Ectodermal cell (in vitro differentiated cells): ENCODE data around the gene PKD2.

ENCODE experiments used
- H3K27ac ChIP-seq: 2 replicates; pipeline ENCODE4 v1.7.0; 2013; ENCODE audit warnings: mild to moderate bottlenecking, low read depth, low read length; ENCODE audit not compliant: insufficient read depth, poor library complexity, severe bottlenecking
- H3K27me3 ChIP-seq: 2 replicates; pipeline ENCODE4 v1.7.0; 2013; ENCODE audit warnings: mild to moderate bottlenecking, low read length; ENCODE audit not compliant: insufficient read depth, control insufficient read depth, poor library complexity, severe bottlenecking
- H3K36me3 ChIP-seq: one replicate; pipeline ENCODE4 v1.7.0; 2013; ENCODE audit warnings: low read length; ENCODE audit not compliant: control insufficient read depth, insufficient read depth
- H3K4me1 ChIP-seq: one replicate; pipeline ENCODE4 v1.7.0; 2013; ENCODE audit warnings: low read length; ENCODE audit not compliant: control insufficient read depth, insufficient read depth
- H3K4me3 ChIP-seq: 2 replicates; pipeline ENCODE4 v1.7.0; 2013; ENCODE audit warnings: low read depth, low read length, control low read depth; ENCODE audit not compliant: insufficient read depth
- H3K9me3 ChIP-seq: 2 replicates; pipeline ENCODE4 v1.7.0; 2013; ENCODE audit warnings: mild to moderate bottlenecking, low read length, moderate library complexity; ENCODE audit not compliant: control insufficient read depth
- WGBS, 2 experiments: methylation state at CpG; one replicate each; pipeline ENCODE4 v1.1.7; 2013; ENCODE audit warnings: missing lambda C conversion rate in 2 of 2; 5-methylcytosine and 5-hydroxymethylcytosine counted together

The PKD2 gene

DNA sequence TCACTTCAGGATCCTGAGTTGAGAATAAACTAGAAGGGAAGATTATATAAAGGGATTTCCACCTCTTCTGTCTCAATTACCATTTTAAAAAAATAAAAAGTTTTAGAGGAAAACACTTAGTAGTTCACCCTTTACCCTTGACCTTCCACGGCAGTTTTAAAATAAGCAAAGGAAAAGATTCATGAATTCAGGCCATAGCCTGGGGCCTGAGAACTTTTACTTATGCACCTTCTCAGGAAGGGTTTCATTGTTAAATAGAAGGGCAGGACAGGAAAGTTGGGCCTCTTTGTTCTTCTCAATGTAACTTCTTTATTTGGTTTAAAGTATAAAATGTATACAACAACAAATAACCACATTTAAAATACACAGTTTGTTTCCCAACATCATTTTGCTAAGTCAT lies 54.9 kb downstream of the PKD2 start:
- no peaks in the 10 kb centered on the region for H3K4me1 ChIP-seq
- H3K27me3 ChIP-seq = no peaks in the 10 kb centered on the region
- 88 to 100% methylated on average over 1 of the region's 1 CpG for WGBS, 2 experiments
- no peak overlapping the region for H3K4me3 ChIP-seq
- no peaks in the 10 kb centered on the region for H3K9me3 ChIP-seq
- peaks cover 23% of the 10 kb centered on the region for H3K36me3 ChIP-seq
- no peak overlapping the region for H3K27ac ChIP-seq

DNA sequence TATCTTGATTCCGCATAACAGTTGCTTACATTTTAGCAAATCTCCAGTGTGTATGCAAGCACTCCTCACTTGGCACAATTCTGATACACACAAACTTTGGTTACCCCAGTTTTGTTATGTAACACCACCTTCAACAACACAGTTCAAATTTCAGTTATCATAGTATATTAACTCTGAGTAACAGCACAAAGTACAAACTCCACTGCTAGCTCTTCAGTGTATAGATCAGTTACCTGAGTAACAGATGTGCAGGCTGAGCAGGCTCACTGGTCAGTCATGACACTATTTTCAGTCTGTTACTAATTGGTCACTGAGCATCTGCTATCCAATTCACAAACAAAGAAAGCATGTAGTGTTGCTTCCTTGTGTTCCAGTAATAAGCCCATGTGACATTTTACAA lies 55.4 kb downstream of the PKD2 start:
- no peaks in the 10 kb centered on the region for H3K9me3 ChIP-seq
- WGBS, 2 experiments = 96 to 100% methylated on average over 1 of the region's 1 CpG
- no peak overlapping the region for H3K27ac ChIP-seq
- no peaks in the 10 kb centered on the region for H3K27me3 ChIP-seq
- H3K36me3 ChIP-seq = peaks cover 24% of the 10 kb centered on the region
- H3K4me3 ChIP-seq = no peak overlapping the region
- no peaks in the 10 kb centered on the region for H3K4me1 ChIP-seq

DNA sequence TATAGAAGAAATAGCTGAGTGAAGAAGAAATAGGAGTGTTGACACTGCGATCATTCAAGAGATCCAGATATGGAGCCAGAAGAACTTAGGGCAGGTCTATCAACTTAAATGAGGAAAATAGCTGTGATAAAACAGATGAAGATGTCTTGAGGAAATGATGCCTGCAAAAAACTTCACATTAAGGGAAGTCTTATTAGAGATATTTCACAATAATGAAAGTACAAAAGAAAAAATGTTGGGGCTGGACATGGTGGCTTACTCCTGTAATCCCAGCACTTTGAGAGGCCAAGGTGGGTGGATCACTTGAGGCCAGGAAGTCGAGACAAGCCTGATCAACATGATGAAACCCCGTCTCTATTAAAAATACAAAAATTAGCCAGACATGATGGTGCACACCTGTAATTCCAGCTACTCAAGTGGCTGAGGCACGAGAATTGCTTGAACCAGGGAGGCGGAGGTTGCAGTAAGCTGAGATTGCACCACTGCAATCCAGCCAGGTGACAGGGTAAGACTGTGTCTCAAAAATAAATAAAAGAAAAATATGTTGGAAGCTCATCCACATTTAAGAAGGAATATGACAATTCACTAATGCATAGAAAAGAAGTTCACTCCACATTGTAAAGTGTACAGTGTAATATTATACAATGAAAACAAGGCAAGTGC lies 56.3 kb downstream of the PKD2 start:
- no peaks in the 10 kb centered on the region for H3K9me3 ChIP-seq
- H3K4me3 ChIP-seq = no peak overlapping the region
- H3K27me3 ChIP-seq = no peaks in the 10 kb centered on the region
- peaks cover 33% of the 10 kb centered on the region for H3K36me3 ChIP-seq
- H3K27ac ChIP-seq = no peak overlapping the region
- H3K4me1 ChIP-seq = no peaks in the 10 kb centered on the region
- WGBS, 2 experiments = 89 to 95% methylated on average over 5 of the region's 5 CpGs

DNA sequence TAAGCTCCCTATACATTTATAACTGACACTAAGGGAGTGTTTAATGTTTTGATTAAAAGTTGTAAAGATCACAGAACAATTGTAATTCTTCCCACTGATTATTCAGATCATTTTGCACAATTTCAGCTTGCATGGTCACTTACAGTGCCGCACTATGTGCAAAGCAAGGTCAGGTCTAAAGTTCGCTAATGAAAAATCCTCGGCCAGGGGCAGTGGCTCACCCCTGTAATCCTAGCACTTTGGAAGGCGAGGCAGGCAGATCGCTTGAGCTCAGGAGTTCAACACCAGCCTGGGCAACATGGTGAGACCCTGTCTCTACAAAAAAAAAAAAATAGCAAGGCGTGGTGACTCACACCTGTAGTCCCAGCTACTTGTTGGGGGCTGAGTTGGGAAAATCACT lies 57.0 kb downstream of the PKD2 start:
- Histone ChIP-seq H3K27ac (no peak overlapping the region), H3K4me1 (no peaks in the 10 kb centered on the region), H3K27me3 (no peaks in the 10 kb centered on the region), H3K9me3 (no peaks in the 10 kb centered on the region), H3K36me3 (peaks cover 36% of the 10 kb centered on the region), H3K4me3 (no peak overlapping the region)
- 89 to 92% methylated on average over 6 of the region's 6 CpGs for WGBS, 2 experiments

DNA sequence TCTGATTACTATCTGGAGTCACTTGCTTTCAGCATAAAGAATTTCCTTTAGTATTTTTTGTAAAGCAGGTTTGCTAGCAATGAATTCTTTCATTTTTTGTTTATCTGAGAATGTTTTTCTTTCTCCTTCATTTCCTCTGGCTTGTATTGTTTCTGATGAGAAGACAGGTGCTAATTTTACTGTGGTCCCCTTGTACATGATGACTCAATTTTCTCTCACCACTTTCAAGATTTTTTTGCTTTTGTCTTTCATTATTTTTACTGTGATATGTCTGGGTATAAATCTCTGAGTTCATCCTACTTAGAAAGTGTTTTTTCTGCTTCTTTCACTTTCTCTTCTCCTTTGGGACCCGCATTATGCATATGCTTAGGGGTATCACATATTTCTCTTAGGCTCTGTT lies 62.6 kb downstream of the PKD2 start:
- Histone ChIP-seq H3K36me3 (peaks cover 77% of the 10 kb centered on the region), H3K27ac (no peak overlapping the region), H3K4me1 (no peaks in the 10 kb centered on the region), H3K9me3 (no peaks in the 10 kb centered on the region), H3K27me3 (no peaks in the 10 kb centered on the region), H3K4me3 (no peak overlapping the region)
- 86 to 94% methylated on average over 1 of the region's 1 CpG for WGBS, 2 experiments

DNA sequence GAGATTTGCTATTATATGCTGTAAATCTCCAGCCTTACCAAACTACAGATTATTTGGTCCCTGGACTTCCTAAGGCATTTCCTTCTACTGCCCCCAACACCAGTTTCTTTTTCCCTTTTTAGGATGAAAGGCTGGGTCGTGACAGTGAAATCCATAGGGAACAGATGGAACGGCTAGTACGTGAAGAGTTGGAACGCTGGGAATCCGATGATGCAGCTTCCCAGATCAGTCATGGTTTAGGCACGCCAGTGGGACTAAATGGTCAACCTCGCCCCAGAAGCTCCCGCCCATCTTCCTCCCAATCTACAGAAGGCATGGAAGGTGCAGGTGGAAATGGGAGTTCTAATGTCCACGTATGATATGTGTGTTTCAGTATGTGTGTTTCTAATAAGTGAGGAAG lies 67.9 kb downstream of the PKD2 start:
- no peak overlapping the region for H3K27ac ChIP-seq

DNA sequence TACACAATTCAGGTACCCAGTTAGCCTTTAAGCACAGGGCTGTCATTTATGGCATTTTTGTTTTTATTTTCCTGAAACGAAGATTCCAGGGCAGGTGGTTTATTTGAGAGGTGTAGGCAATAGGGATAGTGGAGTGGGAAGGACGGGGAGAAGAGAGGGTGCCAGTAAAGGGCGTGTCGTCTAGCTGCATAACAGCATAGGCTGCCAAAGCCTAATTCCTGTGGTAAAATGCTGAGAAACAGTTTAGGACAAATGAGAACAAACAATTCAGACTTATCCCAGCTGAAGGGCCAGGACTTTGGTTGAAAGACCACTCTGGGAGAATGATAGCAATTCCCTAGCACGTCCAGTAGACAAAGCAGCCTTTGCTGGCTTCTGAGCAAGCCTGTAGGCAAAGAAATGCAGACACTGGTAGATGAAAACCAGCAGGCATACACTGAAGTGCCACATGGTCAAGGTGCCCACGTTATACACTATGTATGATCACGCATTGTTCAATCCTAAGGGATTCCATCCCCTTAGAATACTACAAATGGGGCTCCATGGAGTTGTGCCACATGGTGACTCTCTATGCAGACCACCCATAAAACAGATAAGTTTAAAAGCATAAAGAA lies 70.6 kb downstream of the PKD2 start:
- H3K4me3 ChIP-seq = no peak overlapping the region
- H3K27ac ChIP-seq = no peak overlapping the region
- WGBS, 2 experiments = 93 to 95% methylated on average over 7 of the region's 7 CpGs

More for the DNA sequence above, 67.9 kb downstream of the PKD2 start:
- WGBS, 2 experiments = 93 to 96% methylated on average over 9 of the region's 9 CpGs
- Histone ChIP-seq H3K4me1 (no peaks in the 10 kb centered on the region), H3K4me3 (no peak overlapping the region), H3K27me3 (no peaks in the 10 kb centered on the region), H3K9me3 (no peaks in the 10 kb centered on the region), H3K36me3 (peaks cover 46% of the 10 kb centered on the region)

DNA sequence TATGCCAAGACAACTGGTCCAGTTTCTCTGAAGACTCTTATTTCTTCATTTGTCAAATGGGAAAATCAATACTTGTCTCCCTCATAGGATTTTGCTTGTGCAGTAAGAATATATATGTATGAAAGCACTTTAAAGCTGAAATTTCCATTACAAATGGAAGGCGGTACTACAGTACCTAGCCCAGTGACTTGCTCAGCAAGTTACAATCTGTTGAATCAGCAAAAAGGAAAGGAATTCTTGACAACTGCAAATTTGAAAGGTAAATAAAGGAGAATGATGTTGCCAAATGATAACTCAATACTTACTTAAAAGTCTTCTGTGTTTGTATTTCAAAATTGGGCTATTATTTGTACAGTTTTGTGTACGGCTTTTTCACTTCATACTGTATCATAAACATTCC lies 71.1 kb downstream of the PKD2 start:
- no peaks in the 10 kb centered on the region for H3K4me1 ChIP-seq
- no peaks in the 10 kb centered on the region for H3K27me3 ChIP-seq
- H3K36me3 ChIP-seq = peaks cover 18% of the 10 kb centered on the region
- no peaks in the 10 kb centered on the region for H3K9me3 ChIP-seq
- H3K4me3 ChIP-seq = no peak overlapping the region
- H3K27ac ChIP-seq = no peak overlapping the region
- 100% methylated on average over 1 of the region's 2 CpGs for WGBS, 2 experiments

More for the DNA sequence above, 70.6 kb downstream of the PKD2 start:
- no peaks in the 10 kb centered on the region for H3K27me3 ChIP-seq
- no peaks in the 10 kb centered on the region for H3K9me3 ChIP-seq
- no peaks in the 10 kb centered on the region for H3K4me1 ChIP-seq
- H3K36me3 ChIP-seq = peaks cover 22% of the 10 kb centered on the region

DNA sequence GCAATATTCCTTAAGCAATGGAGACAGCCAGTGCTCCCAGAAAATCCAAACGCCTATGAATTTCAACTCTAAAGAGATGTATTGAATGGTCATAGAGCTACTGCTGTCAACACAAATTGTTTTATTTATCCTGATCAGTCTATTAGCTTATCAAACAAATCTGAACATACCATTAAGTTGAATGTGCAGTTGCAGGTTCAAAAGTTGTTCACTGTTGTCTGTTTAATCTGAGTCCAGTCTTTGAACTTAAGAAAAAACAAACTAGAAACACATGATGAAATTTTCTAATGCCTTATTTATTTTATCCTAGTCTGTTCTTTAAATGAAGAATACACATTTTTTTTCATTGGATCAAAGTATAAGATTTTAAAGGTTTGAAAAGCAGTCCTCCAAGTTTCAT lies 73.2 kb downstream of the PKD2 start:
- Histone ChIP-seq H3K27ac (no peak overlapping the region), H3K4me1 (no peaks in the 10 kb centered on the region), H3K27me3 (no peaks in the 10 kb centered on the region), H3K4me3 (no peak overlapping the region), H3K36me3 (peaks cover 3% of the 10 kb centered on the region), H3K9me3 (no peaks in the 10 kb centered on the region)
- WGBS, 2 experiments = 88 to 90% methylated on average over 1 of the region's 1 CpG

DNA sequence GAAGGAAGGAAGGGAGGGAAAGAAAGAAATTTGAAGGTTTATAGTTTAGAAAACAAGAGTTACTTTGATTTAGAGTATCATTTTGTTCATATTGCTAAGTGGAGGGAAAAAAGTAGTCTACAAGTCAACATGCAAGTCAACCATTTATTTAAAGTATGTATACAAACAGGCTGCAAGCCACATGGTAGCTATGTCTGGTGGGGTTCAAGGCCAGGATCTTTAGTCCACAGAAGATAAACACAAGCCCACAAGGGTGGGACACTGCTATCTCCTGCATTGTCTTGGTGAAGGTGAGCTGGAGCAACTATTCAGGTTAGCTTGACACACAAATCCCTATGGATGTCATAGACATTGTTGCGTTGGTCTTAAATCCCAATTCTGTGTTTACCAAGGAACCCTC lies 79.6 kb downstream of the PKD2 start:
- no peaks in the 10 kb centered on the region for H3K36me3 ChIP-seq
- no peaks in the 10 kb centered on the region for H3K27me3 ChIP-seq
- WGBS, 2 experiments = 93 to 100% methylated on average over 1 of the region's 1 CpG
- no peak overlapping the region for H3K4me3 ChIP-seq
- no peaks in the 10 kb centered on the region for H3K9me3 ChIP-seq
- no peak overlapping the region for H3K27ac ChIP-seq
- H3K4me1 ChIP-seq = no peaks in the 10 kb centered on the region
